ENCODE data around the gene LUM. TPM values are rescaled to one million over a fixed set of nuclear protein-coding genes. Genes with fewer than 3 reads are reported as not detected.

Gene LUM
- total RNA-seq, 1 donor from 2014 or later, result 0.46 TPM

DNA sequence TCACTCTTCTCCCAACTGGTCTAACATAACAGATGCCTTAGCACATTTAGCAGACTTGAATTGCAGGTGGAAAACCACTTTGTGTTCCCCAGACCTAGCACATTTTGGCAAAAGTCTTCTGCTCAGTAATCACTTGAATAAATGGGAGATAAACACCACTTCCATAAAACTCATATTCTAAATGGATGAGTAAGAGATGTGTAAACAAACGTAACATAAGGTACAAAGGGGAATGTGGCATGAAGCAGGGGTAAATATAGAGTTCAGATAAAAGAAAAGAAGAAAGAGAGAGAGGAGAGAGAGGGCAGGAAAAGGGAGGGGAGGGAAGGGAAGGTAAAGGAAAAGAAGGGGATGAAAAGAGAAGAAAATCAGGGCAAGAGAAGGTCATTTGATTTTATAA, 36.4 kb downstream of the LUM start:
- DNase-seq (ENCODE audit: low read depth, low spot score), result no peak

DNA sequence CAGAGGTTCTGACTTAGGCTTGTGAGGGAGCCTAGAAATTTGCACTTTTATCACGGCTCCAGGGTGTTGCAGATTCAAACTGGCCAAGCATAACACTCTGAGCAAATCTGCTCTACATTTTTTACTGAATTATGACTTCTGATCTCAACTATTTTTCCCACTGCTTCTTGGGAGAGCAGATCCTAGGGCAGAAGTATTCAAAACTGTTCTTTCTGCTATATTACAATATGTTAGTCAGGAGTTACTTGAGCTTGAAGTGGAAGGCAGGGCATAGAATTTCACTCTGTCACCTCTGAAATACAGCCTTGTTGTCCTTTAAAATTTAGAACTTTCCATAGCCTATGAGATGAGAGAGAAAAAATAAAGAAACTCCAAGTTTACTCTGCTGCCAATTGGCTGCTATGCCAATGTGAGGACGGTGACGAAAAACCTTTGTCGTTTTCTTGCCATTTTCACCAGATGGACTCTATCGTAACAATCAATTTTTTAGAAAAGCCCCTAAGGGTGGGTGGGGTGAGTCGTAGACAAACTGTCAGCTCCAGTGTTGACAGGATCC, 37.1 kb downstream of the LUM start:
- DNase-seq (ENCODE audit: low read depth, low spot score), result no peak

DNA sequence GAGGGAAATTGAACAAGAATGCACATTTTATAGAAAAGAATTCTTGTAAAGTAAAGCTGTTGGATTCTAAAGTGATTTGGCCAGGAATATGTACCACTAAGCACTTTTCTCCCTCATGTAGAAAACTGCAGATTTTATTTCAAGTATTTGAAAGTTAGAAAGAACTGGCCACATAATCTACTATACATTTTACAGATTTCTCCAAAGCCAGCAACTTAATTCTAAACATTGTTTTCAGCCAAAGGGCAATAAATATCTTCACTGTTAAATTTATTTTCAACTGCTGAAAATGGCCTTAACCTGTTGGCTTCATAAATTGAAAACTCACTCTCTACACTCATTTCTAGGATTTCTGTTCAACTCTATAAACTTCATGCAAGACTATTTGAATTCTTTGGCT, 37.9 kb downstream of the LUM start:
- no peak for DNase-seq (ENCODE audit: low read depth, low spot score)

DNA sequence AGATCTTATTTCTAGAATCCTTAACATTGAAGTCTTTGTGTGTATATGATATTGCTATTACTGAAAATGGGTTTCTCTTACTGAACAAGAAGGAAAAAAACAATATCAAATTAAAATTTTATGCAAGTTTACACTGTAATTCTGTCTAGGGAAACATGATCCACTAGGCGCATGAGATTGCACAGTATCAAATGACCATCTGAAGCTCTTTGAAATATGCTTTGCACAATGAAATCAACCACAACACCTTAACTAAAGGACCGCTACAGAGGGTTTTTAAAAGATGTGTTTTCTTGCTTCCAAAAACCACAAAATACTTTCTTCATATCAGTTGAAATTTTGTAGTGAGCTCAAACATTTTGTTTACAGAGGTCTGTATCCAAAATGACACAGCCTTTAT, 38.4 kb downstream of the LUM start:
- DNase-seq (ENCODE audit: low read depth, low spot score), result no peak

DNA sequence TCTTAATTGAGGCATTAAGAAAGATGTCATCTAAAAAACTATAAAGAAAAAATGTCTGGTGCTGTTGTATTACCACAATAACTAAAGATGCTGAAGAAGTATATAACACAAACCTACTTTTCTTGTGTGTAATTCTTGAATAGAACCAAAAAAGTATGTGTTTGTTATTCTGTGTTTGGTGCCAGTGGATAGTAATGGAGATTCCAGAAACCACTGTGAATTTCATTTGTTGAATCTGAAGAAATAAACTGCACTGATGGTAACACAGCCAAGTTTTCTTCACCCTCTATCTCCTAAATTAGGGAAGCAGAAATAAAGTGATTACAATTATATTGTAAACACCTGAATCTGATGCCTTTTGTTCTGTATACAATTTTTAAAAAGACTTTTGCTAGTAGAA, 40.4 kb downstream of the LUM start:
- no peak for DNase-seq (ENCODE audit: low read depth, low spot score)

DNA sequence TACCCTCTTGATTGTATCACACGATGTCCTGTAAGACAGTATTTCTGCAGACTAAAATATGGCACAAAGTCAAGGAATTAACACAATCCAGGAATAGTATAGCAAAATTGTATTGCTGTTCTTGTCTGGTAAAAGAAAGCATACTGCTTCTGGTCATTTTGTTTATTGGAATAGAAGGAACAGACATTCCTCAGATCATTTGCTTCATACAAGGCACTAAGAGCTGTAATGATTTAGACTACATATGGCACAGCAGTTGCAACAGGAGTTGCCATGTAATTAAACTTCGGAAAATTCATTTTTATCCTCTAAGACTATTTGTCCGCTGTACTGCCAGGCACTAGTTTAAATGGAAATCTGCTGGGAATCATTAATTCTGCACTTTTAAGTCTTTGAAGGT, 45.9 kb downstream of the LUM start:
- no peak for DNase-seq (ENCODE audit: low read depth, low spot score)

DNA sequence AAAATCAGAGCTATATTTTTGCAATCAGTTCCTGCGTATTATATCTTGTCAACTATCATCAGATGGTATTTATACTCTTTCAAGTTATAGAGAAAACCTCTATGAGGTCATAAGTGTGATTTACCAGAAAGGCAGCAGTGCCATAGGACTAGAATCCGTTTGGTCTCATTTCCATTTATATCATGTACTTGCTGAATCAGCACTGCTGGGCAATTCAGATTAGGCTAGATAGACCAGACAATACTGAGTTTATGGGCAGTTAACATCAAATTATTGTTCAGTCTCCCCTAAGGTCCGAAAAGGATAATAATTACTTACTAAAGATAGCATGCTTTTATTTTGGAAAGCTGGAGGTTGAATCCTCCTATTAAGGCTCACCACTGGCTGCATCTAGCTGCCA, 46.7 kb downstream of the LUM start:
- no peak for DNase-seq (ENCODE audit: low read depth, low spot score)

DNA sequence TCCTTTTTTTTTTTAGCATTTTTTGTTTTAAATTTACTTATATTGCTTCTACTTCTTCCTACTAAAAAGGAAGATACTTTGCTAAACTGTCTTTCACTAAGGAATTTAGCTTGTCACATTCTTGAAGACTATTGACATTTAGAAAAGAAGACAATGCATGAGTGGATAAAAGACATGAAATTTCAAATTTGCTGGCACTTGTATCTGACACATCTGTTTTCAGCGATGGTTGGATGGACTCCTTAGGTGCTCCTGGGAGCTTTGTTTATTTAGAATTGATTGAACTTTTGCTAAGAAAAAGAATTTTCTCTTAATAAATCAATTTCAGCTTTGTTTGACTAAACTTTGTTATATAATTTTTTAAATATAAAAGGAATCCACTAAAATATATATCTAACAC, 50.2 kb downstream of the LUM start:
- no peak for DNase-seq (ENCODE audit: low read depth, low spot score)

DNA sequence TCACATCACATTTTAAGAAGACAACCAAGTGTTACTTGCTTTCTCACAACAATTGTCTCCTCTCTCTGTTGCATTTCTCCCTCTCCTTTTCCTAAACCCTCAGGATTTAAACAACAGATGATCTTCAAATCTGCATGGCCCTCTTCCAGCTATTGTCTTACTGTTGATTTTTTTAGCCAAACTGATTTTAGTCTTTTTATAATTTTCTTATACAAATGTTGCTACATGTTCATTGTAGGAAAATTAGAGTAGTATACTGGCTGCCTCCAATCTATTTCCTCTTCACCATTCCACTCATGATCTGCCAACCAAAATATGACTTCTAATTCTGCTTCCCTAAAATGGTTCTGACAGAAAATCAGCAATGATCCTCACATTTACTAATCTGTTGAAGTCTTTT, 52.1 kb downstream of the LUM start:
- no peak for DNase-seq (ENCODE audit: low read depth, low spot score)

DNA sequence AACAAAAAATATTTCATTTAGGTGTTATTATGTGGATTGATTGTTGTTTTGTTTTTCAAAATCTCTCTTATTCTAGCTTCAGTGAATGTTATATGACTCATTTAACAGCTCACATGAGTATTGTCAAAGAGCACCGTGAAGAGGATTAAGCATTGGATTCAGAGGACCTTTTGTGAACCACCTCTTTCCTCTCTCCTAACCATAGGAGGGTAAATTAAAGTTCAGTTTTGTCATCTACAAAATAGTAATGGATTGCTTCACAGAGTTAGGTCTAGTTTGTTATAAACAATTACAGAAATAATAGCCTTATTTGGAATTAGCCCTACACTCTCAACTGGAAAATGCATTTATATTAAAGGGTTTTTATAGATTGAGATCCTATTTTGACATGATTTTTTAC, 52.5 kb downstream of the LUM start:
- no peak for DNase-seq (ENCODE audit: low read depth, low spot score)

DNA sequence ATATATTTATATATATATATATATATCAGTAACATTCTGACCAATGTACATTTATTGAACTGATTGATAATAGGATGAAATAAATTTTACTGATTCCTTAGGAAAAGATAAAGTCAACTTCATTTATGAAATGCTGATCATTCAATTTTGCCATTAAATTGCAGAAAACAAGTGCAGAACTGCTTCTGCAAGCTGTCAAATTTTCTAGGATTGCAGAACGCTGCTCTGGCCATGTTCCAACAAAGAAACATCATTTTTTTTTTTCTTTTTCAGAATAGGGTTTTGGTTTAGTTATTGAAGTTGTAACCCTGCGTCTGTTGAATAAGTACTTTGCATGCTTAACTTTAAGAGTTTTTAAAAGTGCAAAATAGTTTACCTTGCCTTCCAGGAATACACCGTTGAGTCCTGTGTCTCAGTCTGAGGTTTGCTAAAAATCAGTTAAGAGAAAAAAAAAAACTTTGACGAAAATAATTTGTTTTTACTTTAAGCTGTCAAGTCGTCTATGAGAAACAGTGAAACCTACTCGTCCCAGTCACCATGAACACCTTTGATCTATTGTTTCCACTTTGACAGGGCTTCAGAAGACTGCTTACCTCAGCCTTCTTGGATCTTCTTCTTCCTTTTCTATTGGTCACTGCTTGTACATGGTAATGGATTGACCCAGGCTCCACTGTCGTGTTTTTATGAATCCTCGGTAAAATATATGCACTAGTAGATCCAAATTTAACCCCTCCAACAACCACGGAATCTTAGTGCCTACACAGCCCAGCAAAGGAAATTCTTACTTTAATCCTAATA, 53.7 kb downstream of the LUM start, which contains the start of gene KERA:
TSS of gene KERA (minus strand) at position 657 of the 798 bp plus-strand sequence. CDS start 1,743 bp downstream, outside the sequence.
- no peak for DNase-seq (ENCODE audit: low read depth, low spot score)

DNA sequence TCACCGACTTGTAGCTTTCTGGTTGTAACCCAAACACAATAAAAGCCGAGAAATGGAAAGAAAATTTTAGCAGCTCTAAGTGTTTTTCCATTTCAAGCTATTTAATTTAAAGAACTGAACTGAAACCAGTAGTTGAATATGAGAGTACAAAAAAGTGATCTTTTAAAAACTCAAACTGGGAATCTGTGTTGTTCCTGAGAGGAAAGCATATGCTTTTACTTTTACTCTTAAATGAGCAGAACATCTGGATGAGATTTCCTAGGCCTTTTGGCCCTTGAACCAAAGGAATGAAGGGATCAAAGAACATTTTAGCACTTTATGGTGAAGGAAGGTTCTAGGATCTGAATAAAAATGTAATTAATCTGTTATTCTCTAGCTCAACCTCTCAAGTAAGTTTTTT, 54.8 kb downstream of the LUM start:
- DNase-seq (ENCODE audit: low read depth, low spot score), result no peak

DNA sequence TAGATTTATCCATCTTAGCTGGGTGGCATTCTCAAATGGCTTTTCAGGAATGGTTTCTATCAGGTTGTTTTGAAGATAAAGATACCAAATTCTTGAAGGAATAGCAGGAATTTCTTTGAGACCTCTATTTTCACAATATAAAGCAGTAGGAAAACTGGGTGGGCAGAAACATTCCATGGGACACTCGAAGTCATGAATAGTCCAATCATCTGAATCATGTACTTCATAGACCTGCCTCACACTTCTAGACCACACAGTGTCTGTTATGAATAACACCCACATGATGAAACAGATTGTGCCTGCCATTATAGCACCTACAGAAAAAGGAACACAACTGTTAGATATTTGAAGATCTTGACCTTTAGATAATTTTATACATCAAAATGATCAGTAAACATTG, 55.3 kb downstream of the LUM start:
- no peak for DNase-seq (ENCODE audit: low read depth, low spot score)

DNA sequence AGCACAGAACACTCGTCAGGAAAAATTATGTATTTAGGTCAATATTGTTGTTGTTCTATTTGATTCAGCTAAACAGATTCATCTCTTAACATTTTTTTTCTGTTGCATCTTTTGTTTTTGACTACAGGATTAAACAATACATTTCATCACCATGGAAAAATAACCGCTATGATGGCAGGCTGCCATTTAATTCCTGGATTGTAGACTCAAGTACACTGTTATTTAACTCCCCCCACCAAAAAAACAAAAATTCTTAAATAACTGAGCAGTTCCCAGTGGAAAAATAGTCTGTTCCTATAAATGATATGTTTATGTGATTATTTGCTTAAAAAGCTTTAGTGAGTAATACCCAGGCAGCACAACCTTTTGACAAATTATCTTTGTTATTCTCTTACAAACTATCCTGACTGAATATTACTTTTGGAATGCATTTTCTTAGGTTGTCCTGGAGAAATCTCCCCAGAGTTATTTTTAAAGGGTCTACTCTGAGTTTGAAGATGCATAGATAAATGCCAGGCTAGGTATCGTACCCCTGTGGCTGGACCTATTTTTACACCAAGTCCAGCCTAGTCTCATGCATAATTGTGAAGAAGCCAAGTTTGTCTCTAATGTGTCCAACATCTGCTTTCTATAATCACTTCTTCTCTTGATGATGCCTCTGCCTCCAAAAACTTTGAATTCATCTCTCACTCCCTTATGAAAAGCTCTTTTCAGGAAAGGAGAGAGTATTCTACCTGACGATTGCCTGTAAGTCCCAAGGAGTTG, 57.2 kb downstream of the LUM start:
- DNase-seq (ENCODE audit: low read depth, low spot score), result no peak

Other genes with a start within 250 kb of the LUM start
- gene CCER1, start 156.3 kb downstream of the LUM start, total RNA-seq, result not detected in 2 replicates
- gene EPYC, start 106.5 kb downstream of the LUM start, total RNA-seq, result not detected in 2 replicates
- not detected in 2 replicates for gene KERA, start 53.5 kb downstream of the LUM start, total RNA-seq
- 1.4 TPM in 1 of 2 replicates, not detected in the other for gene DCN, start 71.3 kb upstream of the LUM start, total RNA-seq